ENCODE data around the gene ARHGEF25. TPM values are rescaled to one million over a fixed set of nuclear protein-coding genes. Genes with fewer than 3 reads are reported as not detected.
"Not testable (repeated sequence)": the region's sequence is repeated elsewhere in the genome, so short reads cannot be mapped to it uniquely, and the experiment has no call there.

ARHGEF25 gene
- total and polyA plus RNA-seq, 11 donors, result 5.5 to 20.3 (median 10.1) TPM

DNA sequence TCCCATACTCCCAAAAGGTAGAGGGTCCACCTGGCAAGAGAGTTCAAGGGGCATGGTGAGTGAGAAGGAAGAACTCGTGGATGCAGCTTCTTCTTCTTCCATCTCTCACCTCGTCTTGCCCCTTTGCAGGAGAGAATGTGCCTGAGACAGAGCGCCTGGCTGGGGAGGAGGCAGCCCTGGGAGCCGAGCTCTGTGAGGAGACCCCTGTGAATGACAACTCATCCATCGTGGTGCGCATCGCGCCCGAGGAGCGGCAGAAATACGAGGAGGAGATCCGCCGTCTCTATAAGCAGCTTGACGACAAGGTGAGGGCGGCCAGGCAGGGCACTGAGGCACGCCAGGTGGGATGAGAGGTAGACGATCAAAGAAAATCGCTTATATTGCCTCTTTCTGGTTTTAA is 41.4 kb upstream of the ARHGEF25 start:
- no peak overlapping the region for H3K27ac ChIP-seq
- no peaks in the 10 kb centered on the region for H3K9me3 ChIP-seq
- DNase-seq, result no peak
- no peak overlapping the region for H3K4me3 ChIP-seq
- TF ChIP-seq POLR2A (IDR thresholded peaks at IDR 0.05) (no peak), CTCF (IDR thresholded peaks at IDR 0.05) (no peak)
- H3K27me3 ChIP-seq, result peaks cover 0 to 45% (median 0%) of the 10 kb centered on the region in 9 donors
- intact Hi-C loops (cut with DNase I), result no loop called here
- H3K36me3 ChIP-seq, result no peaks in the 10 kb centered on the region
- no peak for ATAC-seq
- no peaks in the 10 kb centered on the region for H3K4me1 ChIP-seq
- WGBS, 4 donors, result 84 to 89% (median 87%) methylated on average over 18 of the region's 18 CpGs

DNA sequence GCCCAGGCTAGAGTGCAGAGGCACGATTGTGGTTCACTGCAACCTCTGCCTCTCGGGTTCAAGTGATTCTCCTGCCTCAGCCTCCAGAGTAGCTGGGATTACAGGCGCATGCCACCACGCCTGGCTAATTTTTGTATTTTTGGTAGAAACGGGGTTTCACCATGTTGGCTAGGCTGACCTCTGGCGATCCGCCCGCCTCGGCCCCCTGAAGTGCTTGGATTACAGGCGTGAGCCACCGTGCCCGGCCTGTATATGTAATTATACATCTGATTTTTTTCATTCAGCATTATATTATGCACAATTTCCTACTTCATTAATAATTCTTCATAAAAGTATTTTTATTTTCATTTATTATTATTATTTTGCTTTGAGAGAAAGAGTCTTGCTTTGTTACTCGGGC is 40.8 kb upstream of the ARHGEF25 start:
- H3K27ac ChIP-seq; ATAC-seq; H3K4me1 ChIP-seq; H3K36me3 ChIP-seq; DNase-seq; H3K9me3 ChIP-seq; intact Hi-C loops (cut with DNase I); H3K4me3 ChIP-seq: not testable (repeated sequence)
- 83 to 91% (median 88%) methylated on average over 13 of the region's 13 CpGs for WGBS, 4 donors
- H3K27me3 ChIP-seq, result peaks cover 0 to 45% (median 0%) of the 10 kb centered on the region in 9 donors

DNA sequence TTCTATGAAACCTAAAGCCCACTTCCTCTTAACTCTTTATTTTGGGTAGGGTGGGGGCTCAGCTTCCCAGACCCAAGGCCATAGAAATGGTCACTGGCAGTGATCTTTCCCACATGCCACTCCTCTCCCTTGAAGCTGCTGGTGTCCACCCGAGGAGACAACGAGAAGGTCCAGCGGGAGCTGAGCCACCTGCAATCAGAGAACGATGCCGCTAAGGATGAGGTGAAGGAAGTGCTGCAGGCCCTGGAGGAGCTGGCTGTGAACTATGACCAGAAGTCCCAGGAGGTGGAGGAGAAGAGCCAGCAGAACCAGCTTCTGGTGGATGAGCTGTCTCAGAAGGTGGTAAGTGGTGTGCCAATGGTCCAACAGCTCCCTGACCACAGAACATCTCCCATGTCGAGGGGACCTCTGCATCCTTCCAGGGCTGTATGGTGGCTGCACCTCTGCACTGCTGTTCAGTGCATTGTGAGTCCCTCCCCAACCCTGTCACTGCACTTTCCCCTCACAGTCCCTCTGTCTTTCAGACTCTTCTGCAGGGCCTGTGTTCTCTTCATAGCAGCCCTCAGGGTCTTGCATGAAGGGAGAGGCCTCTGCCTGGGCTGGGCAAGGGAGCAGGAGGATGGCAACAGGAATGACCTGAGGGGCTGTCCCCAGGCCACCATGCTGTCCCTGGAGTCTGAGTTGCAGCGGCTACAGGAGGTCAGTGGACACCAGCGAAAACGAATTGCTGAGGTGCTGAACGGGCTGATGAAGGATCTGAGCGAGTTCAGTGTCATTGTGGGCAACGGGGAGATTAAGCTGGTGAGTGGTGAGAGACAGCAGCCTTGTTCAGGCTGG is 39.1 kb upstream of the ARHGEF25 start:
- Histone ChIP-seq H3K36me3 (no peaks in the 10 kb centered on the region), H3K4me1 (no peaks in the 10 kb centered on the region), H3K27ac (no peak overlapping the region), H3K4me3 (no peak overlapping the region), H3K9me3 (no peaks in the 10 kb centered on the region), H3K27me3 (peaks cover 0 to 31% (median 0%) of the 10 kb centered on the region in 9 donors)
- DNase-seq (no peak), ATAC-seq (no peak)
- intact Hi-C loops (cut with DNase I), result no loop called here
- 83 to 89% (median 87%) methylated on average over 12 of the region's 12 CpGs for WGBS, 4 donors
- TF ChIP-seq CTCF (IDR thresholded peaks at IDR 0.05) (no peak), POLR2A (IDR thresholded peaks at IDR 0.05) (no peak)

- no peaks in the 10 kb centered on the region for H3K4me1 ChIP-seq
- no peak overlapping the region for H3K27ac ChIP-seq
- peaks cover 0 to 15% (median 0%) of the 10 kb centered on the region in 9 donors for H3K27me3 ChIP-seq
- WGBS, 4 donors, result 80 to 88% (median 85%) methylated on average over 10 of the region's 10 CpGs
- TF ChIP-seq CTCF (IDR thresholded peaks at IDR 0.05), result no peak
- TF ChIP-seq POLR2A (IDR thresholded peaks at IDR 0.05), result no peak
- intact Hi-C loops (cut with DNase I), result no loop called here
- no peaks in the 10 kb centered on the region for H3K36me3 ChIP-seq
- H3K9me3 ChIP-seq, result no peaks in the 10 kb centered on the region
- DNase-seq (no peak), ATAC-seq (no peak)
- H3K4me3 ChIP-seq, result no peak overlapping the region
Measured at GRCh38 chr12:57574795-57575194, 36.4 kb upstream of the ARHGEF25 start.
